ENCODE data around the gene CLTB.
"Not testable (repeated sequence)": the region's sequence is repeated elsewhere in the genome, so short reads cannot be mapped to it uniquely, and the experiment has no call there.

Gene CLTB

GRCh38 chr5:176412517-176413254 is 3.7 kb downstream of the CLTB start:
- H3K27me3 ChIP-seq (ENCODE audit: insufficient read depth, poor library complexity, severe bottlenecking), result no peaks in the 10 kb centered on the region
- DNase-seq (ENCODE audit: low spot score) (no peak), ATAC-seq (ENCODE audit: low read depth) (no peak)
- H3K4me3 ChIP-seq (ENCODE audit: severe bottlenecking), result no peak overlapping the region
- H3K36me3 ChIP-seq (ENCODE audit: low read depth), result peaks cover 39% of the 10 kb centered on the region
- no peak for TF ChIP-seq CTCF (IDR thresholded peaks at IDR 0.05; ENCODE audit: poor library complexity, severe bottlenecking)
- no peaks in the 10 kb centered on the region for H3K9me3 ChIP-seq (ENCODE audit: severe bottlenecking)
- H3K27ac ChIP-seq (ENCODE audit: poor library complexity, severe bottlenecking), result peak overlapping the region; percentile 94
- peaks cover 60% of the 10 kb centered on the region for H3K4me1 ChIP-seq (ENCODE audit: insufficient read depth, poor library complexity, severe bottlenecking)

- Histone ChIP-seq H3K36me3 (ENCODE audit: low read depth) (peaks cover 59% of the 10 kb centered on the region), H3K4me3 (ENCODE audit: severe bottlenecking) (no peak overlapping the region), H3K4me1 (ENCODE audit: insufficient read depth, poor library complexity, severe bottlenecking) (peaks cover 55% of the 10 kb centered on the region), H3K9me3 (ENCODE audit: severe bottlenecking) (no peaks in the 10 kb centered on the region), H3K27me3 (ENCODE audit: insufficient read depth, poor library complexity, severe bottlenecking) (no peaks in the 10 kb centered on the region), H3K27ac (ENCODE audit: poor library complexity, severe bottlenecking) (peak overlapping the region; percentile 94)
- TF ChIP-seq CTCF (IDR thresholded peaks at IDR 0.05; ENCODE audit: poor library complexity, severe bottlenecking), result peak; percentile 67
- peak; percentile 60 for DNase-seq (ENCODE audit: low spot score)
- ATAC-seq (ENCODE audit: low read depth), result peak; percentile 52
These were observed 5.7 kb downstream of the CLTB start for GRCh38 chr5:176410486-176411180.

- Histone ChIP-seq H3K36me3 (ENCODE audit: low read depth) (peaks cover 62% of the 10 kb centered on the region), H3K4me1 (ENCODE audit: insufficient read depth, poor library complexity, severe bottlenecking) (peaks cover 47% of the 10 kb centered on the region), H3K4me3 (ENCODE audit: severe bottlenecking) (no peak overlapping the region), H3K9me3 (ENCODE audit: severe bottlenecking) (no peaks in the 10 kb centered on the region), H3K27me3 (ENCODE audit: insufficient read depth, poor library complexity, severe bottlenecking) (no peaks in the 10 kb centered on the region), H3K27ac (ENCODE audit: poor library complexity, severe bottlenecking) (peak overlapping the region; percentile 94)
- no peak for TF ChIP-seq CTCF (IDR thresholded peaks at IDR 0.05; ENCODE audit: poor library complexity, severe bottlenecking)
- peak; percentile 27 for DNase-seq (ENCODE audit: low spot score)
- ATAC-seq (ENCODE audit: low read depth), result no peak
These were observed 6.6 kb downstream of the CLTB start for GRCh38 chr5:176409765-176410164.

- Histone ChIP-seq H3K27ac (ENCODE audit: poor library complexity, severe bottlenecking) (no peak overlapping the region), H3K9me3 (ENCODE audit: severe bottlenecking) (no peaks in the 10 kb centered on the region), H3K4me3 (ENCODE audit: severe bottlenecking) (no peak overlapping the region), H3K36me3 (ENCODE audit: low read depth) (peaks cover 68% of the 10 kb centered on the region), H3K4me1 (ENCODE audit: insufficient read depth, poor library complexity, severe bottlenecking) (peaks cover 41% of the 10 kb centered on the region), H3K27me3 (ENCODE audit: insufficient read depth, poor library complexity, severe bottlenecking) (no peaks in the 10 kb centered on the region)
- TF ChIP-seq CTCF (IDR thresholded peaks at IDR 0.05; ENCODE audit: poor library complexity, severe bottlenecking), result no peak
- ATAC-seq (ENCODE audit: low read depth) (no peak), DNase-seq (ENCODE audit: low spot score) (no peak)
These were observed 7.7 kb downstream of the CLTB start for GRCh38 chr5:176408590-176408989.

GRCh38 chr5:176408252-176408573 is 8.1 kb downstream of the CLTB start:
- H3K27me3 ChIP-seq (ENCODE audit: insufficient read depth, poor library complexity, severe bottlenecking); H3K4me3 ChIP-seq (ENCODE audit: severe bottlenecking); DNase-seq (ENCODE audit: low spot score); H3K27ac ChIP-seq (ENCODE audit: poor library complexity, severe bottlenecking); ATAC-seq (ENCODE audit: low read depth); H3K9me3 ChIP-seq (ENCODE audit: severe bottlenecking): not testable (repeated sequence)
- peaks cover 37% of the 10 kb centered on the region for H3K4me1 ChIP-seq (ENCODE audit: insufficient read depth, poor library complexity, severe bottlenecking)
- H3K36me3 ChIP-seq (ENCODE audit: low read depth), result peaks cover 71% of the 10 kb centered on the region
